Brain microvascular endothelial cell (primary cell): ENCODE data around the gene FILIP1.

Source experiments
- DNase-seq: peaks from one replicate; pipeline ENCODE4 v3.0.0-alpha.2; 2020
- H3K27ac ChIP-seq: fragments of 250-450 bp; sonication (Bioruptor Pico); 2 replicates; pipeline ENCODE4 v1.5.1; 2020; ENCODE audit warnings: mild to moderate bottlenecking, moderate library complexity
- H3K27me3 ChIP-seq: fragments of 250-450 bp; sonication (Bioruptor Pico); replicated peaks from 2 replicates; pipeline ENCODE4 v1.5.1; 2020; ENCODE audit warnings: mild to moderate bottlenecking
- H3K36me3 ChIP-seq: fragments of 250-450 bp; sonication (Bioruptor Pico); replicated peaks from 2 replicates; pipeline ENCODE4 v1.5.1; 2020; ENCODE audit warnings: mild to moderate bottlenecking
- H3K4me3 ChIP-seq: 2 replicates; pipeline ENCODE4 v1.5.1; 2011; ENCODE audit warnings: low read depth, mild to moderate bottlenecking, control low read depth, low read length, moderate library complexity
- in situ Hi-C: cut with HindIII; loops from 2 replicates; pipeline ENCODE4 v1.10.0; 2017; ENCODE audit warnings: low sequenced_read_pairs, low pct_ligation_motif_present
- TF ChIP-seq, protein P1 (sequence below): IDR thresholded peaks from 2 replicates; pipeline ENCODE4 v1.5.1; 2011; ENCODE audit warnings: low read depth, mild to moderate bottlenecking, moderate library complexity, low read length, control low read depth, inconsistent platforms; ENCODE audit errors: missing control alignments

FILIP1 gene

DNA sequence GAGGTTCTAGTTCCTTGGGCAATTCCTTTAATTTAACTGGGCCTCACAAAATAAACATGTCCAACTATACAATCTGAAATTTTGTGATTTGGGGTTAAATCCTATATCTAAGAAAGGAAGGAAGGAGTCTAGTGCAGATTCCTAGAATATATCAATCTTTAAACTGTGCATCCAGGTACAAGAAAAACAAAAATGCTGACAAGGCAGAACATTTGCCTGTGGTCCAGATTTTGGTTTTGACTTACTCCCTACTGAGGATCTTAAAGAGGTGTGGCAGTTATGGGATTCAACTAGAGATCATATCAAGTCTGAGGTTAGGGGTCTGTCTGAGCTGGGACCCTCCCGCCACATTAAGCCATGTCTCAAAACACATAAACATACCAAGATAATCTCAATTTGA is 232.3 kb downstream of the FILIP1 start:
- in situ Hi-C loops: no loop called here
- H3K27ac ChIP-seq: no peak overlapping the region
- no peaks in the 10 kb centered on the region for H3K27me3 ChIP-seq
- no peak overlapping the region for H3K4me3 ChIP-seq
- no peak for DNase-seq
- TF ChIP-seq, protein P1, sequence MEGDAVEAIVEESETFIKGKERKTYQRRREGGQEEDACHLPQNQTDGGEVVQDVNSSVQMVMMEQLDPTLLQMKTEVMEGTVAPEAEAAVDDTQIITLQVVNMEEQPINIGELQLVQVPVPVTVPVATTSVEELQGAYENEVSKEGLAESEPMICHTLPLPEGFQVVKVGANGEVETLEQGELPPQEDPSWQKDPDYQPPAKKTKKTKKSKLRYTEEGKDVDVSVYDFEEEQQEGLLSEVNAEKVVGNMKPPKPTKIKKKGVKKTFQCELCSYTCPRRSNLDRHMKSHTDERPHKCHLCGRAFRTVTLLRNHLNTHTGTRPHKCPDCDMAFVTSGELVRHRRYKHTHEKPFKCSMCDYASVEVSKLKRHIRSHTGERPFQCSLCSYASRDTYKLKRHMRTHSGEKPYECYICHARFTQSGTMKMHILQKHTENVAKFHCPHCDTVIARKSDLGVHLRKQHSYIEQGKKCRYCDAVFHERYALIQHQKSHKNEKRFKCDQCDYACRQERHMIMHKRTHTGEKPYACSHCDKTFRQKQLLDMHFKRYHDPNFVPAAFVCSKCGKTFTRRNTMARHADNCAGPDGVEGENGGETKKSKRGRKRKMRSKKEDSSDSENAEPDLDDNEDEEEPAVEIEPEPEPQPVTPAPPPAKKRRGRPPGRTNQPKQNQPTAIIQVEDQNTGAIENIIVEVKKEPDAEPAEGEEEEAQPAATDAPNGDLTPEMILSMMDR: no peak
- peaks cover 17% of the 10 kb centered on the region for H3K36me3 ChIP-seq

GRCh38 chr6:75257343-75258087 is 236.1 kb downstream of the FILIP1 start:
- H3K36me3 ChIP-seq: peaks cover 13% of the 10 kb centered on the region
- in situ Hi-C loops: no loop called here

DNA sequence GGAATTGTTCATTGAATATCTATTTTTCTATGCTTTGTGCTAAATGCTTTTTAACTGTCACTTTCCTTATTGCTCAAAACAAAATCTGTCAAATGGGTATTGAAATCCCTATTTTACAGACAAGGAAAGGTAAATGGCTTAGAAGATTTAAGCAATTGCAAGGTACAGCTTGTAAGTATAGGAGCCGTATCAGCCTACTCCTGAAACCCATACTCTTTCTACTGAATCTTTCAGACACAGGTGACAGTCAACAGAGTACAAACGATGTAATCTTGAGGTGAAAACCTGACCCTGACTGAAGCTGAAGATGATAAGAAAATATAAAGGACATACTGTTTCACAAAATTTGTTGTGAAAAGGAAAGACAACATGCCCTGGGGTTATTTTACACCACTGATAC is 243.0 kb downstream of the FILIP1 start:
- H3K4me3 ChIP-seq: no peak overlapping the region
- no peak overlapping the region for H3K27ac ChIP-seq
- in situ Hi-C loops: no loop called here
- H3K27me3 ChIP-seq: no peaks in the 10 kb centered on the region
- TF ChIP-seq, protein P1: no peak
- DNase-seq: no peak
- no peaks in the 10 kb centered on the region for H3K36me3 ChIP-seq

More at GRCh38 chr6:75257343-75258087, 236.1 kb downstream of the FILIP1 start:
- Histone ChIP-seq H3K27me3 (no peaks in the 10 kb centered on the region), H3K27ac (no peak overlapping the region), H3K4me3 (no peak overlapping the region)
- TF ChIP-seq, protein P1: no peak
- DNase-seq: no peak

DNA sequence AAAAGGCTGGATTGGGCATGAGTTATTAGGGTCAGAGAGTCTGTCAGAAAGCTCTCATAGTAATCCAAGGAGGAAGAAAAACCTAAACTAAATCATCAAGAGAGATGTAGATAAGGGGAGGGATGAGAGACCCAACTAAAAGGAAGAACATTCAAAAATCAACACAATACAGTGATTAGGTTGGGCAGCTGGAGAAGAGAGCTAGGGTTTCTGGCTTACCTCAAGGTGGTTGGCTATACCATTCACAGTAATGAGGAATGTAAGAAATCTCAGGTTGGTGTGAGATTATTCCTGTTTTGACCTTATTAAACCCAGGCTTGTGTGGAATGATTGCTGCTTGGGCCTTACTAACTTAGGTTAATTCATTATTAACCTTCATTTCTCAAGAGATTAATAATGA is 243.8 kb downstream of the FILIP1 start:
- H3K4me3 ChIP-seq: no peak overlapping the region
- no peak overlapping the region for H3K27ac ChIP-seq
- H3K27me3 ChIP-seq: no peaks in the 10 kb centered on the region
- H3K36me3 ChIP-seq: no peaks in the 10 kb centered on the region
- TF ChIP-seq, protein P1: no peak
- no peak for DNase-seq
- in situ Hi-C loops: no loop called here

- H3K36me3 ChIP-seq: no peaks in the 10 kb centered on the region
- in situ Hi-C loops: no loop called here
- no peak for DNase-seq
- no peak overlapping the region for H3K27ac ChIP-seq
- no peaks in the 10 kb centered on the region for H3K27me3 ChIP-seq
- TF ChIP-seq, protein P1: no peak
- no peak overlapping the region for H3K4me3 ChIP-seq
These were observed 247.2 kb downstream of the FILIP1 start for GRCh38 chr6:75246386-75246785.
